Common myeloid progenitor, CD34-positive (primary cell): ENCODE measurements around the gene EEF1A1.

ENCODE experiments used
- CTCF ChIA-PET: fragments of 350-600 bp; sonication (Branson Sonifier 250); formaldehyde crosslinking; loops from one replicate; lab custom pipeline; 2021; ENCODE audit warnings: antibody characterized with exemption; lab: Charles Lee
- POLR2A ChIA-PET: fragments of 350-600 bp; sonication (Branson Sonifier 250); formaldehyde crosslinking; loops from one replicate; lab custom pipeline; 2021; ENCODE audit warnings: antibody characterized with exemption; lab: Charles Lee
- DNase-seq, 3 donors: peaks; one replicate each; pipeline versions ENCODE4 v3.0.0 to v3.0.0-alpha.2; 2013
- H3K27ac ChIP-seq, 2 experiments: 1 replicate in 1 of 2; 2 replicates in 1 of 2; pipeline ENCODE4 v1.7.0; 2013; ENCODE audit warnings: inconsistent platforms in 2 of 2, low read length in 2 of 2, mild to moderate bottlenecking in 2 of 2, low read depth in 1 of 2, moderate library complexity in 1 of 2; ENCODE audit not compliant: severe bottlenecking in 2 of 2, insufficient read depth in 1 of 2, poor library complexity in 1 of 2
- H3K27me3 ChIP-seq, 5 experiments: replicated peaks in 2 of 5; 1 replicate in 3 of 5; 2 replicates in 2 of 5; pipeline versions ENCODE4 v1.6.1 to v1.7.0; 2013; ENCODE audit warnings: low read length in 4 of 5, mild to moderate bottlenecking in 2 of 5, moderate library complexity in 2 of 5, inconsistent platforms in 1 of 5; ENCODE audit not compliant: insufficient read depth in 5 of 5, control insufficient read depth in 4 of 5
- H3K36me3 ChIP-seq, 4 experiments: 1 replicate in 2 of 4; 2 replicates in 2 of 4; pipeline versions ENCODE4 v1.6.1 to v1.7.0; 2013; ENCODE audit warnings: low read length in 3 of 4, control low read depth in 1 of 4, mild to moderate bottlenecking in 1 of 4; ENCODE audit not compliant: control insufficient read depth in 4 of 4, insufficient read depth in 4 of 4
- H3K4me1 ChIP-seq, 4 experiments: 1 replicate in 3 of 4; 2 replicates in 1 of 4; pipeline versions ENCODE4 v1.6.1 to v1.7.1; 2013; ENCODE audit warnings: low read length in 3 of 4, mild to moderate bottlenecking in 3 of 4, control low read depth in 1 of 4, inconsistent platforms in 1 of 4, moderate library complexity in 1 of 4; ENCODE audit not compliant: control insufficient read depth in 4 of 4, insufficient read depth in 4 of 4; ENCODE audit errors: control extremely low read depth in 1 of 4
- H3K4me3 ChIP-seq, 7 experiments: 1 replicate in 4 of 7; 2 replicates in 3 of 7; pipeline versions ENCODE4 v1.5.1 to v1.7.0; 2013; ENCODE audit warnings: mild to moderate bottlenecking in 7 of 7, low read length in 6 of 7, moderate library complexity in 6 of 7, inconsistent platforms in 2 of 7, low read depth in 2 of 7, control low read depth in 1 of 7; ENCODE audit not compliant: insufficient read depth in 4 of 7, control insufficient read depth in 1 of 7; ENCODE audit errors: extremely low read depth in 1 of 7
- H3K9me3 ChIP-seq, 5 experiments: 1 replicate in 4 of 5; 2 replicates in 1 of 5; pipeline versions ENCODE4 v1.6.1 to v1.7.1; 2013; ENCODE audit warnings: low read length in 4 of 5, mild to moderate bottlenecking in 2 of 5, inconsistent platforms in 1 of 5, low read depth in 1 of 5, moderate library complexity in 1 of 5; ENCODE audit not compliant: control insufficient read depth in 4 of 5, insufficient read depth in 2 of 5; ENCODE audit errors: control extremely low read depth in 1 of 5
- WGBS: methylation state at CpG from one replicate; pipeline ENCODE4 v1.1.5; 2013; ENCODE audit not compliant: insufficient coverage; 5-methylcytosine and 5-hydroxymethylcytosine counted together

EEF1A1 gene

GRCh38 chr6:73538116-73538779 lies 17.4 kb upstream of the EEF1A1 start:
- Histone ChIP-seq H3K27me3 (no peaks in the 10 kb centered on the region), H3K27ac (no peak overlapping the region), H3K36me3 (no peaks in the 10 kb centered on the region), H3K4me1 (no peaks in the 10 kb centered on the region), H3K4me3 (no peak overlapping the region), H3K9me3 (no peaks in the 10 kb centered on the region)
- WGBS, result 93% methylated on average over 6 of the region's 10 CpGs
- ChIA-PET CTCF (no interaction called here), POLR2A (no interaction called here)
- DNase-seq, result no peak

- Histone ChIP-seq H3K9me3 (no peaks in the 10 kb centered on the region), H3K4me3 (no peak overlapping the region), H3K27ac (no peak overlapping the region), H3K36me3 (no peaks in the 10 kb centered on the region), H3K4me1 (no peaks in the 10 kb centered on the region), H3K27me3 (no peaks in the 10 kb centered on the region)
- CTCF ChIA-PET, result no interaction called here
- no CpG with 5 or more reads among the region's 3 CpGs for WGBS
- DNase-seq, result no peak
- POLR2A ChIA-PET, result no interaction called here
Measured at GRCh38 chr6:73537677-73538076, 16.8 kb upstream of the EEF1A1 start.

DNA sequence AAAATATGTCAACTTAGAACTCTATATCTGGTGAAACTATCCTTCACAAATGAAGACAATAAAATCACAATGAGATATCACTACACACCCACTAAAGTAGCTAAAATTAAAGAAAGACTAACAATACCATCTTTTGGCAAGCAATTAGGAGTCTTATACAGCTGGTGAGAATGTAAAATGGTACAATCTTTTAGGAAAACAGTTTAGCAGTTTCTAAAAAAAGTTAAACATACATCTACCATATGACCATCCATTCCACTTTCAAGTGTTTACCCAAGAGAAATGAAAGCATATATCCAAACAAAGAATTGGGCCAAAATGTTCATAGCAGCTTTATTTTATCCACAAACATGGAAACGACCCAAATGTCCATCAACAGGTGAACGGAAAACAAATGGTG lies 13.8 kb upstream of the EEF1A1 start:
- no peak overlapping the region for H3K4me3 ChIP-seq
- H3K9me3 ChIP-seq, result no peaks in the 10 kb centered on the region
- H3K27ac ChIP-seq, result no peak overlapping the region
- no peaks in the 10 kb centered on the region for H3K4me1 ChIP-seq
- ChIA-PET POLR2A (no interaction called here), CTCF (interaction anchor here (1.5 kb wide), 1 partner anchor 10 kb away, joined by 4 read pairs; no protein-coding TSS in a partner anchor)
- DNase-seq, result no peak
- no peaks in the 10 kb centered on the region for H3K27me3 ChIP-seq
- H3K36me3 ChIP-seq, result no peaks in the 10 kb centered on the region
- 100% methylated on average over 1 of the region's 2 CpGs for WGBS

DNA sequence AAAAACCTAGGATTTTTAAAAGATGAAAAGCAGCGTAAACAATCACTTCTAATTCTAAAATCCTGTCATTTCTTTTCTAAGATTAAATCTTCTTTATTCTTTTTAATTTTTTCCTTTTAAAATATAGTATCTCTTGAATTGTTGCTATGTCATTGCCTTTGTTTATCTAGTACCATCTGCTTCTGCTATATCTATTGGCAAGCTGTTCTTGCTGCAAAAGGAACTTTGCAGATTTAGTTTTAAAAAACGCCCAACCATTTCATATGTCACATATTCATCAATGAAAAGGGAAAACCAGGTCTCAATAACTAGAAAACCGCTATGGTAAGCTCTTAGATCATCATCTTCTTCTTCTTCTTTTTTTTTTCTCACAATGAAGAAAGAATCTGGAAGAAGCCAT lies 11.5 kb upstream of the EEF1A1 start:
- no peaks in the 10 kb centered on the region for H3K9me3 ChIP-seq
- no peaks in the 10 kb centered on the region for H3K4me1 ChIP-seq
- no peaks in the 10 kb centered on the region for H3K36me3 ChIP-seq
- ChIA-PET CTCF (interaction anchor here (0.7 to 1.6 kb wide), 7 partner anchors 9 to 48 kb away, joined by 3 to 5 read pairs (median 3); no protein-coding TSS in a partner anchor), POLR2A (no interaction called here)
- H3K27ac ChIP-seq, result no peak overlapping the region
- H3K4me3 ChIP-seq, result no peak overlapping the region
- DNase-seq, result no peak
- 84% methylated on average over 2 of the region's 3 CpGs for WGBS
- no peaks in the 10 kb centered on the region for H3K27me3 ChIP-seq

DNA sequence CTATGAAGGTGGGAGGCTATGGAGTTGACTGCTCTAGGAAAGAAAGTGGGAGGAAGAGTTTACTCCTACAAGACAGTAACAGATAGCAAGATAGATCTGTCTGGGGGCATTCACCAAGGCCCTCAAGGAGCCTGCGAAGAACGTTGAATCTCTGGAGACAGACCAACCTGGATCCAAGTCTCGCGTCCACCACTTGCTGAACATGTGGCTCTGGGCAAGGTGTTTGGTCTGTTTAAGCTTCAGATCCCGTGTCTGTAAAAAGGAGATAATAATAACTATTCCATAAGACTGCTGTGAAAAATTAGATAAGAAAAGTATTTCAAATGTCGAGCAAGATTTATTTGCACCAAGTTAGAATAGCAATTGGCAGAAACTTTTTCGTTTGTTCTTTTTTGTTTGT lies 8.1 kb upstream of the EEF1A1 start:
- Histone ChIP-seq H3K36me3 (no peaks in the 10 kb centered on the region), H3K27ac (no peak overlapping the region), H3K4me3 (no peak overlapping the region), H3K4me1 (peaks cover 0 to 6% (median 4%) of the 10 kb centered on the region in 4 experiments), H3K27me3 (no peaks in the 10 kb centered on the region), H3K9me3 (no peaks in the 10 kb centered on the region)
- CTCF ChIA-PET, result interaction anchor here (0.6 to 1.2 kb wide), 3 partner anchors 14 to 48 kb away, joined by 3 read pairs; no protein-coding TSS in a partner anchor
- POLR2A ChIA-PET, result no interaction called here
- DNase-seq, result peak in 2 of 3 donors; percentile 31 to 67
- 67% methylated on average over 4 of the region's 7 CpGs for WGBS

GRCh38 chr6:73525546-73526330 lies 4.9 kb upstream of the EEF1A1 start:
- WGBS, result 100% methylated on average over 1 of the region's 3 CpGs
- Histone ChIP-seq H3K4me1 (peaks cover 9 to 26% (median 19%) of the 10 kb centered on the region in 4 experiments), H3K27me3 (no peaks in the 10 kb centered on the region), H3K9me3 (no peaks in the 10 kb centered on the region), H3K27ac (no peak overlapping the region), H3K4me3 (no peak overlapping the region), H3K36me3 (no peaks in the 10 kb centered on the region)
- CTCF ChIA-PET, result no interaction called here
- DNase-seq, result no peak
- POLR2A ChIA-PET, result no interaction called here
